HG03558 (cell line): ENCODE results near the gene RAB25.

ENCODE experiments used
- ATAC-seq: cut with Tn5 transposase; IDR thresholded peaks from one replicate; pipeline ENCODE4 v1.9.1; 2021; ENCODE audit warnings: moderate number of reproducible peaks; ENCODE audit not compliant: unreplicated experiment; ENCODE audit errors: extremely low read depth

RAB25 gene

DNA sequence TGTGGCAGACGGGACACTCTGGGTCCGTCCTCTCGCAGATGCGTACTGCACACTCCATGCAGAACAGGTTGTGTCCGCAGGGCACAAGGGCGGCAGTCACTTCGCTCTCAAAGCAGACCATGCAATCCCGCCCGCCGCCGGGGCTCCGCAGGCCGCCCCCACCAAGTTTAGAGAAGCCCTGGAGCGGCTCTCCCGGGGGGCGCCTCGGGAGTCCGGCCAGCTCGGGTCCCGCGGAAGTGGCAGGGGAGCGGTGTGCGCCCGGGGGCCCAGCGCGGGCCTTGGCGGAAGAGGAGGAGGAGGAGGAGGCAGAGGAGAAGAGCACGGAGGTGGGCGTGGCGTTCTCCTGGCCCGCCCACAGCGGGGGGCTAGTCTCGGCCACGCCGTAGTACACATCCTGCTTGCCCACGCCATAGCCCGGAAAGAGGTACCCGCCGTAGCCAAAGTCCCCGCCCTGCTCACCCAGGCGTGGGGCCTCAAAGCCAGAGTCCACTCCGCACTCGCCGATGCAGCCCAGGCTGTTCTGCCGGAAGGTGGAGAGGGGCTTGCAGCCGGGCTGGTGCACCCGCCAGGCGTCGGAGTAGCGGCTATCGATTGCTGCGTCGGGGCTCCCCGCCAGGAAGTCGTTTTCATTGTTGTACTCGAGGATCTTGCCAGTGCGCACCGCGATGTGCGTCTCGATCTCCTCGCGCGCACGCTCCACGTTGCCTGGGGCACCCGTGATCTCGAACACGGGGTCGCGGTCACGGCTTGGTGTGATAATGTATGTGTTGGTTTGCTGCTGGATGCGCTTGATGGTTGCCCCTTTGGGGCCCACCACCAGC lies 15.9 kb downstream of the RAB25 start:
- no peak for ATAC-seq

DNA sequence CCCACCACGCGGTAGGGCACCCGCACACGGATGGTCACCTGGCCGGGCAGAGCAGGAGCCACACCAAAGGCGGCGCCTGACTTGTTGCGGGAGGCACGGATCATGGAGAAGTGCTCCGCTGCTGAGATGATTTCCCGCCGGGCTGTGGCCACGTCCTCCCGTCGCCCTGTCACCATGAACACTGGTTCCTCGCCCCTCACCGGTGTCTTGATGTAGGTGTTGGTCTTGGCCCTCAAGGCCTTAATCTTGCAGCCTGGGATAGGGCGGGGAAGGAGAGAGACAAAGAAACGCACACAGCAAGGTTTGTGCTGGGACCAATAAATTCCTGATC lies 16.4 kb downstream of the RAB25 start:
- no peak for ATAC-seq

DNA sequence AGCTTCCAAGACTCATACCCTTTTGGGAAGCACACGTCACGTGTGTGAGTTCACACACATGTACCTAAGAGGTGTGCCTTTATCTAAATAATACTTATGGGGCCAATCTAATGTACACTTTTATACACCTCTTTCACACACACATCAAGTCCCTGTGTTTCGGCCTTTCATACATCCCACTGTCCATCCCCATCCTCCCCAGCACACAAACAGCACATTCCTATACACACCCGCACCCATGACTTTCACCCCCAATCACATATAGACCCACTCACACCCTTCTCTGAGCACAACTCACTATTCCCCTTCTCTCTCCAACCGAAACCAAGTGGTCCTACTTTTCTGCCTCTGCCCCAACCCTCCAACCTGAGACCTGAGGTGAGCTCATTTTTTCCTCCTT lies 17.8 kb downstream of the RAB25 start:
- no peak for ATAC-seq

DNA sequence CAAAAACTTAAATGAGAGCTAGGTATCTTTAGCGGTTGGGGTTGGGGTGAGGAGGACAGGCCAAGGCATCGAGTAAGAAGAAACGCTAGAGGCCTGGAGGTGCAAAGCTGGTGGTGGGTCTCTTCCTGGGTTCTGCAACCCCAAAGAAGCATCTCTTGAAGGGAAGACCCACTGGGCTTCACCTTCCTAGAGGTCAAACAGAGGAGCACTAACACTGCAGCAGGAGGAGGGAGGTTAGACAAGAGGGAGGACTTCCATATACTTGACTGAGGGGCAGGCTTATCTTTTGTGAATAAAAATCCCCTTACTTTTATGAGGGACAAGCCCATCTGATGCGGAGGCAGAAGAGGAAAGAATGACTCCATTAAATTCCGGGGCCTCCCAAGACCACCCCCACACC lies 18.8 kb downstream of the RAB25 start:
- no peak for ATAC-seq

DNA sequence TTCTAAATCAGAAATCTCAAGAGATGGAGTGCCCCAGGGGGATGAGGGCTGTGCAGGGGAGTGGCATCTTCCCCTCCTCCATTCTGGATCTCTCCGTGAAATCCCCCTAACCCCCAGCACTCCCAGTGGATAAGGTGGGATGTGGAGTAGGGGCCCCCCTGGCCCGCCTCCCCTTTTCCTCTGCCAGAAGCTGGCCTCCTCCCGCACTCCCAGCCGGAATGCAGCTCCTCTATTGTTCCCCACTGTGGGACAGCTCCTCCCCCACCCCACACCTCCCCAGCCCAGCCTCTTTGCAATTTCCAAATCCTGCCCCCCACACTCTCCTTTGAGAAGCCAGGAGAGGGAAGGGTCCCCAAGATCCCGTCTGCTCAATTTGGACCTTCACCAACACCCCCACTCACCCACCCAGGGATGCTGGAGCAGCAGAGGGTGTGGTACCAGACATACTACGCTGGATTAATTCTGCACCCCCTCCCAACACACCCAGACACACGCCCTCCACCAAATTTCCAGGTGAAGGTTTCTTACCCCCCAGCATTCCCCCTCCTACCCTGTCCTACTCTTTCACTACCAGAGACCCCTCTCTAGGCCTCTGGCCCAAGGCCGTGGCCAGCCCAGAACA lies 19.4 kb downstream of the RAB25 start:
- ATAC-seq: no peak

DNA sequence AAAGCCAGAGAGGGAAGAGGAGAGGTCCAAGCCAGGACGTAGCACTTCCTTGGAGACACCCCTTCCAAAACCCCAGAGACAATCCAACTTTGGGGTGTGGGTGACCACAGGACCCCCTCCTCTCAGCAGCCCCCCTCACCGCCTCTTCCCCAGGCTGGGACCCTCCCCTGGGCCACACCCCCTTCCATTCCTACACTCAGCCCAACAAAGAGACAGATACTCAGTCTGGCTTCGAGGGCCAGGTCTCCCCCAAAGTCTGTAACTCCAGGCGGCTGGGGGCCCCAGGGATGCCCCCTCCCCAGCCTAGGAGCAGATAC lies 19.9 kb downstream of the RAB25 start:
- ATAC-seq: no peak

DNA sequence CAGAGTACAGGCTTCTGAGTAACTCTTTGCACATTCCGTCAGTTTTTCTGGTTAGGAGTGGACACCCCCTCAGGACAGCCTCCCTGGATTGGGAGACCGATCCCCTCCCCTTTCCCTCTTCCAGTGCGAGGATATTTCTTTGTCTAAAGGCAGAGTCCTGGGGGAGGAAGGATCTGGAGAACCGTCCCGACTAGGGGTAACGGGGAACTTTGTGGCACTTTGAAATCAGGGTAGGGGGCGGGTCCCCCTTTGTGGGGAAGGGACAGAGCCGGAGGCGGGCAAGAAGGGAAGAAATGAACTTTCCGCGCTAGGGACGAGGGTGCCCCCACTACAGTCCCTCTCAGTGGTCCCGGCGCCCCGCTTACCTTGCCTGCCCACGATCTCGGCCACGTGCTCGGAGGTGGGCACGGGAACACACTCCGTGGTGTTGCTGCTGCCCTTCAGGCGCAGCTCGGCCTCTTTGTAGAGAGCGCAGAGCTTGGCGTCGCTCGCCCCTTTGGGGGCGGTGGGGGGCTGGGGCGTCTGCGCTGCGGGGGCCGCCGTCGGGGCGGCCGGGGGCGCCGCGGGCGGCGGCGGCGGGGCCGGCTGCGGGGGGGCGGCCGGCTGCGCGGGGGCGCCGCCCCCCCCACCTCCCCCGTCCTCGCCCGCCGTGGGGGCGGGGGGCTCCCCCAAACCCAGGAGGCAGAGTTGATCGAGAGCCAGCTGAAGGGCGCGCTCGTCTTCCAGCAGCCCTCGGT lies 20.4 kb downstream of the RAB25 start:
- no peak for ATAC-seq

DNA sequence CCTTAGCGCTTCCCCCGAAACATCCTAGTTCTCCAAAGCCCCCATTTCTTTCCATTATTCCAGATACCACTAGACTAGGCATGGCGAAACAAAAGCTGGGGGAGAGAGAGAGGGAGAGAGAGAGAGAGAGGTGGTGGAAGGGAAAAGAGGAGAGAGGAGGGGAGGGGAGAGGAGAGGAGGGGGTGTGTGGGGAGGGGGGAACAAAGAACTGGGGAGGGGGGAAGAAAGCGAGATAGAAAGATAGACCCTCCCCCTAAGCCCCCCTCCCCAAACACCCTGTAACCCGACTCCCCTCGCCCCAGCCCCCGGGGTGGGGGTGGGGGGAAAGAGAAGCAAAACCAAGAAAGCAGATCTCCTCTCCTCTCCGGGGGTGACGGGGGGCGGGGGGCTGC lies 21.0 kb downstream of the RAB25 start:
- no peak for ATAC-seq

DNA sequence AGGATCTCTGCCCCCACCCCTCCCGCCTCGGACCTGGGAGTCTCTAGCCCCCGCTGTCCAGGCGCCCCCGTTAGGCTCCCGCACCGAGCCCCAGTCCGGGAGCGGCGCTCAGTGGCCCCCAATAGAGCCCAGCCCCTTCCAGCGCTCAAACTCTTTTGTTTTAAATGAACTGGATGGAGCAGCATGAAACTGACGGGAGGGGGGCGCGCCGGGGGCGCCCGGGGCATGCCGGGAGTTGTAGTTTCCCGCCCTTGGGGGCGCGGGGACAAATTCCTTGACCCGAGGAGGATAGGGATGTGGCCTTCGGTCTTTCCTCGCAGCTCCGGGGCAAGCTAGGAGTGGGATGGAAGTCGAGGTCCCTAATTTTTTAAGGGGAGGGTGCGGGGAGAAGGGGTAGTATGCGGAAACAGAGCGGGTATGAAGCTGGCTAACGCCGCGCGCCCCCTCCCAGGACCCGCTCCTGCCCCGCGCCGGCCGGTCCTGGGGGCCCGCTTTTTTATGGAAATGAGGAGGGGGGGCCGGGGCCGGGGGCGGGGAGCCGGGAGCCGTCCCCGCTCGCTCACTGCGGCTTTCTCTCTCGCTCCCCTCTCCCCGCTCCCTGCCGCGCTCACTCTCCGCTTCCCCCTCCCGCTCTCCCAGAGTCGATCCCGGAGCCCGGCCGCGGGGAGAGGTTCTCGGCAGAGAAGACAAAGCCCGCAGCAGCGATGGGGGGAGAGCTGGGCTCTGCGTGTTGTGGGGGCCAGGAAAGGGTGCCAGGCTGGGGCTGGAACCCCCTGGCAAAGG lies 21.5 kb downstream of the RAB25 start, which contains the start of gene MEX3A:
Gene MEX3A (minus strand): TSS at position 157 of the 783 bp plus-strand sequence. CDS start 467 bp downstream, outside the sequence.
- no peak for ATAC-seq

DNA sequence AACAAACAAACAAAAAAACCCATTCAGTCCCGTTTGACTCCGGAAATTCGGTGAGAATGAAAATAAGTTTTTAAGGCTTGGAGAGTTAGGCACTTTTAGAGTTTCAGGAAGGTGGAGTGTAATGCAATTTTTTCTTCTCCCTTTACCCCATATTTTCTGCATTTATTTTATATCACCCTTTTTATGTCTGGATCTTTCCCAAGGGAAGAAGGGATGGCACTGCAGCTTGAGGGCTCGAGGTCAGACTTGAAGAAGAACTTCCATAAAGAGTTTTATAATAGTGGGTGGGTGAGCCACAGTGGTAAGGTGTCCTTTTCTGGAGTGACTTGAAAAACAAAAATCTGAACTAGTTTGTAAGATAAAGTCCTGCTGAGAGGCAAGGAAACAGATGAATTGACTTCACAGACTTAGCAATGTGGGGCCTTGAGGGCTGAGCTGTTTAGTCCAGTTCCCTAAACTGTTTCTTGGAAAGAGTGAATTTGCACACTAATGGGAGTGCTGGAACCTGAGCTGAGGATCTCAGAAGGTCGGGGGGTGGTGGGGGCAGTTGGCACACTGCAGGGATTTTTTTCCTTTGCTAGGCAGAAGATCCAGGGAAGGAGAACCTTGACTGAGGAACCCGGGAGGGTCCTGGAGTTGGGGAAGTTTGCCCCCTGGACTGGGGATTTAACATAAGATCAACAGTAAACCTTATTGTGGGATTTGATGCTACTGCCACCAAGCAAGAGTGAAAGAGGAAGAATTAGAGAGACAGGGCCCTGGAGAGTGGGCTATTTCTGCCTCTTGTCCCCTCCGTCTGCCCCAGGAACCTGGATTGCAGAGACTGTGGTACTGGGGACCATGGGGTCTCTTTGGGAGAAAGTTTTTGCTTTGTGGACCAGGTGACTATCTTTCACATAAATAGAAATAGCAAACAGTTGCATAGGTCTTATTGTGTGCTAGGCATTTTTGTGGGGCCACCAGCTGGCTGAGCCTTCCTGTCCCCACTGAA lies 23.1 kb downstream of the RAB25 start:
- no peak for ATAC-seq

DNA sequence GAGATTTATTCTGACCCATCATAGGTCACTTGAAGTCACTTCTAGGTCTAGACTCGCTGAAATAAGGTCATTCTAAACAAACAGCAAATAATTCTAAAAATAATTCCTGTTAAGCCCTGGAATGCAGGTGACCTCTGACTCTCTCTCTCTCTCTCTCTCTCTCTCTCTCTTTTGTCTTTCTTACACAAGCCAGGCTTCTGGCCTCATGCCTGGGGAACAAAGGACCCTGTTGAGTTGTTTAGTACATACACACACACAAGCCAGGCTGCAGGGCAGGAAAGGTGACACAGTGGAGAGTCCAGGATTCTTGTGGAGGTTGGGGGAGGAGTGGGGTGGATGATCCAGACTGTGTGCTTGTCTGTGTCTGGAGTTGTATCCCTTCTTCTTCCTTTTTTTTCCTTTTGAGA lies 25.3 kb downstream of the RAB25 start:
- ATAC-seq: no peak

DNA sequence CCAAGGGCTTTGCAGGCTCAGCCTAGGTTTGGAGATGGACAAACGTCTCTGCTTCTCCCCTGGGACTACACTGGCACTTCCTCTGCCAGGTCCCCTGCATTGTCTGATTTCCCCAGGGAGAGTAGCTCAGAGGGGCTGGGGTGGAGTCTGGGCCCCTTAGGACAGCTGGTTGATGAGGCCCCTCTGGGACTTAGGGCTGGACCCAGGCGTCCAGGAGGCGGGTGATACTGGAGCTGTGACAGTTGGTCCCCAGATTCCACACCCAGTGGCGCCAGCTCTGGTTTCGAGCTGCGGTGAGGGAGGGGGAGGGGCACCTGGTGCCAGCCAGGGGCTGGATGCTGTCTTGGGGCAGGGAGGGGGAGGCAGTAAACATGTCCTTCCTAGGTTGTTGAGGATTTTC lies 28.7 kb downstream of the RAB25 start:
- no peak for ATAC-seq

DNA sequence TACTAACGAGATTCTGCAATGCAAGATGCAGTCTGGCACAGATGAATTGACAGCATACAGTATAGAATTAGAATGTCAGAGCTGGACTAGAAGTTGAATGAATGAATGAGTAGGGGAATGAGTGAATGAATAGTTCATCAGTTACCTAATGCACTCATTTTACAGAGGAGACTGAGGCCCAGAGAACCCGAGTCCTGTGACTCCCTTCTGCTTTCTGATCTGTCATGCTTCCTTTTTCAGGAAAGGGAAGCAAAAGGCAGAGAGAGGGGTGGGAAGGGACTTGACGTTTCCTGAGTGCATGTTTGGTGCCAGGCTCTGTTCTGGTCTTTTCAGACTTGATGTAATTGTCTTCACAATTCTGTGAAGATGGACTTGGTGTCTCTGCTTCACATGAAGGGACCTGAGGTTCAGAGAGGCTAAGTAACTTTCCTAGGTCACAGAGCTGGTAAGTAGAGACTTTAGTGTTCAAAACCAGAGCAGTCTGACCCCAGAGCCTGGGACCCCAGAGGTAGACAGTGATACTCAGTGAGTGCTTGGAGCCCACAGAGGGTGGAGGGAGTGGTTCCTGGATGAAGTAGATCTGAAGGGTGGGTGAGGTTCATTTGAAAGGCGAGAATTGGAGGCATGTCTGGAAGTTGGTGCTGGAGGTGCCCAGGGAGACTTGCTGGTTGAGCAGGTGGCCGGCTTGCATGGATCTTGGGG lies 29.3 kb downstream of the RAB25 start:
- no peak for ATAC-seq

DNA sequence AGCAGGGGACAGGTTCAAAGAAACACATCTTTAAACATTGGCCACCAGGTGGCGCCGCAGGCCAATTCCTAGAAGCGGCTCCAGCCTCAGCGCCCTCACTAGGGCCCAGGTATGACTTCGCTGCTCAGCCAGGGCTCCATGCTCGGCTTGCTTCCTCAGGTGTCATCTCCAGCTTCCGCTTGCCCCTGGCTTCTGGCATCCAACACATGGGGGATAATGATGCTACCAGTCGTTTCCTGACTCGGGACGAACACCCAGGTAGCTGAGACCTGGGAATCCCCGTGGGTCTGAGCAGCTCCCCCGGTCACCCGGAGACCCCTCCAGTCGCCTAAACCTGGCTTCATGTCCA lies 29.9 kb downstream of the RAB25 start:
- no peak for ATAC-seq

DNA sequence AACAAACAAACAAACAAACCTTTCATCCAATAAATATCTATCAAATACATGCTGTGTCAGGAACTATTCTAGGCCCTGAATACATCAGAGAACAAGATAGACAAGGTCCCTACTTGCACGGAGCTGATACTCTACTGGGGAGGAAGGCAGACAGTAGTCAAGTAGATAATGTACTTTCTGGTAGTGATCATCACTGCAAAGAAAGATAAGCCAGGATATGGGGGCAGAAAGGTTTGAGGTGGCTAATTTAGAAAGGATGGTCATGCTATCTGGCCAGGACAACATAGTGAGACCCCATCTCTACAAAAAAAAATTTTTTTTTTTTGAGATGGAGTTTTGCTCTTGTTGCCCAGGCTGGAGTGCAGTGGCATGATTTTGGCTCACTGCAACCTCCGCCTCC lies 30.6 kb downstream of the RAB25 start:
- no peak for ATAC-seq

DNA sequence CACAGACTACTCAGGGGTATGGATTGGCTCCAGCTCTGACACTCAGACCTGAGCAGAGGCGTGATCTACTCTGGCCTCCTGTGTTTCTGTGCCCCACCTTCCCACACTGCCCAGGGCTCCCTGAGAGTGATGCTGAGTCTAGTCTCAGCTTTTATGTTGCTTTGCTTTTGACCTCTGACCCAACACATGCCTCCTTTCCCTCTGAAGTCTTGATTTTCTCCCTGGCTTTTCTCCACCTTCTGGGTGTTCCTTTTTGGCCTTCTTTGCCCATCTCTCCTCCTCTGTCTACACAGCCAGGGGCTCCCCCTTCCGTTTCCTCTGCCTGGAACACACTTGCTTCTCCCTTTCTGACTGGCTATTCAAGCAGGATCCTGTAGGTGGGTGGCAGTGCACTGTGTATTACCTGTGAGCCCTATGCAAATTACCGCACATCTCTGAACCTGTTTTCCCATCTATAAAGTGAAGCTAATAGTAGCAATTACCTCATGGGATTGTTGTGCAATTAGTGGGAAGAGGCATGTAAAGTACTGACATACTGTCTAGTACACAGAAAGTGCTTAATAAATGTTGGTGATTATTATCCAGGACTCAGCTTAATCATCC lies 35.0 kb downstream of the RAB25 start:
- ATAC-seq: no peak

DNA sequence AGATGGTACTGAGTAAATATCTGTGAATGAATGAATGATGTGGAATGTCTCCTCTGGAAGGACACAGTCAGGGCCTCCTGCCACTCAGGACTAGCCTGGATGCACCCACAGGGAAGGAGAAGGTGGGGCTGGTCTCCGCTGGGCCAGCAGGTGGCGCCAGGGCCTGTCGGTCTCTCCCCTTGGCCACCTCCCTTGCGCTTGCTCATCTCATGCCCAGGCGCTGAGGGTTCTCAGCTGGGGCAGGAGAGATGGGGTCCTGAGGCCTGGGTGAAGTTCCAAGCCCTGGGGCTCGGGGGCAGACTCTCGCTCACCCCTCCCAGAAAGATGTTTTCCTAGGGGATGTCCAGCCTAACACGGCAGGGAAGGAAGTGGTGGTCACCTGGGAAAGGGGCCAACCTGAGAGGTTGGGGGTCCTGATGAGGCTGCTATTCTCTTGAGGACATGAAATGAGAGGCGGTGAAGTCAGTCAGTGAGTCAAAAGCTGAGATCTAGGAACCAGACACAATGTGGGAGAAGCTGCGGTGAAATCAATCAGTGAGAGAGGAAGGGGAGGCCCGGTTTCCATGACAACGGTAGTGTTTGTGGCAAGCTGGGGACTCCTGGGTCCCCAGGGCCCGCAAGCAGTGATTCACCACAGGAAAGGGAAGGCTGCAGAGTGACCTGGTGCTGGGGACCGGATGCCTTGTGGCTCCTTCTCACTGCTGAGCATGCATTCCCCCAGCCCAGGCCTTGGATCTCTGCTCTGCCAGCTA lies 35.9 kb downstream of the RAB25 start:
- ATAC-seq: no peak
